AG04450 (cell line): Measurements from ENCODE around the gene TIE1. TPM values are rescaled to one million over a fixed set of nuclear protein-coding genes. Genes with fewer than 3 reads are reported as not detected.

Experiments used
- CTCF ChIA-PET: fragments of 300-600, 350-600 bp; formaldehyde crosslinking; extraction: SDS; loops from one replicate; lab custom pipeline; 2022; ENCODE audit warnings: antibody characterized with exemption, inconsistent platforms; lab: Charles Lee
- POLR2A ChIA-PET: fragments of 350-600 bp; formaldehyde crosslinking; extraction: SDS; loops from one replicate; lab custom pipeline; 2021; ENCODE audit warnings: antibody characterized with exemption, inconsistent platforms; lab: Yijun Ruan, JAX
- DNase-seq: peaks from one replicate; pipeline ENCODE4 v3.0.0-alpha.2; 2011; ENCODE audit warnings: low read depth, low spot score
- H3K27ac ChIP-seq: one replicate; pipeline ENCODE4 v1.5.1; 2012; ENCODE audit warnings: low read depth, low read length, control low read depth
- H3K27me3 ChIP-seq: one replicate; pipeline ENCODE4 v1.6.0; 2012; ENCODE audit warnings: low read length; ENCODE audit not compliant: control insufficient read depth, insufficient read depth
- H3K4me3 ChIP-seq: 2 replicates; pipeline ENCODE4 v1.5.1; 2011; ENCODE audit warnings: mild to moderate bottlenecking, low read depth, low read length, control low read depth
- H3K9me3 ChIP-seq: 2 replicates; pipeline ENCODE4 v1.5.1; 2012; ENCODE audit warnings: low read length; ENCODE audit not compliant: control insufficient read depth, insufficient read depth
- CTCF ChIP-seq: IDR thresholded peaks from 2 replicates; pipeline ENCODE4 v1.5.1; 2011; ENCODE audit warnings: low read depth, low read length, control low read depth, inconsistent platforms
- polyA plus RNA-seq: library from polyadenylated mRNA; depleted of rRNA; stranded (reverse); fragments of >200 nt; gene quantifications from 2 replicates; pipeline ENCODE4 v1.2.3, GENCODE V29; 2011

Gene TIE1
- polyA plus RNA-seq, 1 experiment = 0.76 TPM

GRCh38 chr1:43267291-43267805 lies 33.4 kb upstream of the TIE1 start:
- TF ChIP-seq CTCF = no peak
- peaks cover 9% of the 10 kb centered on the region for H3K27me3 ChIP-seq
- DNase-seq = peak; percentile 62
- POLR2A ChIA-PET = no interaction called here
- CTCF ChIA-PET = interaction anchor here (0.7 kb wide), 1 partner anchor 23 kb away, joined by 3 read pairs; no protein-coding TSS in a partner anchor
- H3K9me3 ChIP-seq = peaks cover 4% of the 10 kb centered on the region
- H3K4me3 ChIP-seq = no peak overlapping the region
- H3K27ac ChIP-seq = no peak overlapping the region

GRCh38 chr1:43267818-43268425 lies 32.9 kb upstream of the TIE1 start:
- Histone ChIP-seq H3K27ac (no peak overlapping the region), H3K9me3 (peaks cover 4% of the 10 kb centered on the region), H3K27me3 (peaks cover 9% of the 10 kb centered on the region), H3K4me3 (no peak overlapping the region)
- ChIA-PET POLR2A (no interaction called here), CTCF (interaction anchor here (0.7 kb wide), 1 partner anchor 24 kb away, joined by 3 read pairs; no protein-coding TSS in a partner anchor)
- no peak for DNase-seq
- TF ChIP-seq CTCF = no peak

GRCh38 chr1:43269627-43270375 lies 31.0 kb upstream of the TIE1 start, which contains the start of gene TMEM125:
TSS of gene TMEM125 (plus strand) at chr1:43269983. CDS start at chr1:43272723, 2,740 bp downstream.
- Histone ChIP-seq H3K4me3 (no peak within 1 kb of the TSS), H3K27ac (no peak within 1 kb of the TSS), H3K27me3 (peaks cover 9% of the 10 kb centered on the region), H3K9me3 (no peaks in the 10 kb centered on the region; the same call in 1 of the 2 replicates)
- TF ChIP-seq CTCF = no peak
- no peak for DNase-seq
- POLR2A ChIA-PET = no interaction called here
- CTCF ChIA-PET = no interaction called here

- Histone ChIP-seq H3K9me3 (no peaks in the 10 kb centered on the region; the same call in 1 of the 2 replicates), H3K4me3 (no peak overlapping the region), H3K27ac (no peak overlapping the region), H3K27me3 (peaks cover 9% of the 10 kb centered on the region)
- DNase-seq = no peak
- no peak for TF ChIP-seq CTCF
- POLR2A ChIA-PET = no interaction called here
- CTCF ChIA-PET = no interaction called here
These were observed 30.2 kb upstream of the TIE1 start for GRCh38 chr1:43270421-43271095.
